Fibroblast of lung (primary cell): ENCODE data around the gene NR2C2.

Experiments
- EZH2 ChIP-seq: IDR thresholded peaks from 2 replicates; pipeline ENCODE4 v1.5.1; 2012; ENCODE audit warnings: low read length, control low read depth, mild to moderate bottlenecking; ENCODE audit errors: missing control alignments
- TF ChIP-seq, protein P1 (sequence below), 2 donors: IDR thresholded peaks in 1 of 2; conservative IDR thresholded peaks in 1 of 2; 1 replicate in 1 of 2; 2 replicates in 1 of 2; pipeline ENCODE4 v1.5.1; 2011 to 2012; ENCODE audit warnings: low read length in 2 of 2, control low read depth in 1 of 2, inconsistent platforms in 1 of 2, low read depth in 1 of 2, mild to moderate bottlenecking in 1 of 2

- TF ChIP-seq, protein P1, sequence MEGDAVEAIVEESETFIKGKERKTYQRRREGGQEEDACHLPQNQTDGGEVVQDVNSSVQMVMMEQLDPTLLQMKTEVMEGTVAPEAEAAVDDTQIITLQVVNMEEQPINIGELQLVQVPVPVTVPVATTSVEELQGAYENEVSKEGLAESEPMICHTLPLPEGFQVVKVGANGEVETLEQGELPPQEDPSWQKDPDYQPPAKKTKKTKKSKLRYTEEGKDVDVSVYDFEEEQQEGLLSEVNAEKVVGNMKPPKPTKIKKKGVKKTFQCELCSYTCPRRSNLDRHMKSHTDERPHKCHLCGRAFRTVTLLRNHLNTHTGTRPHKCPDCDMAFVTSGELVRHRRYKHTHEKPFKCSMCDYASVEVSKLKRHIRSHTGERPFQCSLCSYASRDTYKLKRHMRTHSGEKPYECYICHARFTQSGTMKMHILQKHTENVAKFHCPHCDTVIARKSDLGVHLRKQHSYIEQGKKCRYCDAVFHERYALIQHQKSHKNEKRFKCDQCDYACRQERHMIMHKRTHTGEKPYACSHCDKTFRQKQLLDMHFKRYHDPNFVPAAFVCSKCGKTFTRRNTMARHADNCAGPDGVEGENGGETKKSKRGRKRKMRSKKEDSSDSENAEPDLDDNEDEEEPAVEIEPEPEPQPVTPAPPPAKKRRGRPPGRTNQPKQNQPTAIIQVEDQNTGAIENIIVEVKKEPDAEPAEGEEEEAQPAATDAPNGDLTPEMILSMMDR (conservative IDR thresholded peaks at IDR 0.05 in 1 of 2, IDR thresholded peaks at IDR 0.05 in 1 of 2; ENCODE audit: low read depth in 1 of 2, low read length in 2 of 2) = no peak
- no peak for TF ChIP-seq EZH2
Observed at GRCh38 chr3:14914779-14915117, 32.6 kb upstream of the NR2C2 start.
